Activated T-cell treated with anti-CD3 and anti-CD28 coated beads for 1 hour (primary cell): ENCODE measurements around the gene SYVN1.
A peak's percentile ranks its signal among the peaks of the same experiment; 100 is the strongest.

ENCODE experiments used
- DNase-seq: peaks from one replicate; pipeline ENCODE4 v3.0.0-alpha.2; 2020; ENCODE audit warnings: low read depth

The SYVN1 gene

DNA sequence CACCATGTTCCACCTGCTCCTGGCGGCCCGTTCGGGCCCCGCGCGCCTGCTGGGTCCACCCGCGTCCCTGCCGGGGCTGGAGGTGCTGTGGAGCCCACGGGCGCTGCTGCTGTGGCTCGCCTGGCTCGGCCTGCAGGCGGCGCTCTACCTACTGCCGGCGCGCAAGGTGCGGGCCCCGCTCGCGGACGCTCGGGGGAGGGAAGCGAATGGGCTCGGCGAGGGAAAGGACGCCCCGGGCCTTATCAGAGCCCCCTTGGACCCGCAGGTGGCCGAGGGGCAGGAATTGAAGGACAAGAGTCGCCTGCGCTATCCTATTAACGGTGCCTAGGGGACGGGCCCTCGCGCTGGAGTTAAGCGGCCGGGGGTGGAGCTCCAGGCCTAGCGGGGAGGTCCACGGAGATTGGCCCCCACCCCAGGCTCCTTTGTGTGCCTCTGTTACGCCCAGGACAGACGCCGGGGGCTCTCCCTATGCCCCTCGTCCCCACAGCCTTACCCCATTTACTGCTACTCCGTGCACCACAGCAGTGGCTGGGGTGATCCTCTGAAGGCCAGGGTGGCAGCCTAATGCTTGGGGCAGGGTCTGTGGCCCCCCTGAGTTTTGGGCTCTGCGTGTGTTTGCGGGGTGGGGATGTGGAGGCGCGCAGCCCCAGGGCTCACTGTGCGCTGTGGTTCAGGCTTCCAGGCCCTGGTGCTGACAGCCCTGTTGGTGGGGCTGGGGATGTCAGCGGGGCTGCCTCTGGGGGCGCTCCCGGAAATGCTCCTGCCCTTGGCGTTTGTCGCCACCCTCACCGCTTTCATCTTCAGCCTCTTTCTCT is 21.6 kb downstream of the SYVN1 start:
- peak; percentile 70 for DNase-seq

DNA sequence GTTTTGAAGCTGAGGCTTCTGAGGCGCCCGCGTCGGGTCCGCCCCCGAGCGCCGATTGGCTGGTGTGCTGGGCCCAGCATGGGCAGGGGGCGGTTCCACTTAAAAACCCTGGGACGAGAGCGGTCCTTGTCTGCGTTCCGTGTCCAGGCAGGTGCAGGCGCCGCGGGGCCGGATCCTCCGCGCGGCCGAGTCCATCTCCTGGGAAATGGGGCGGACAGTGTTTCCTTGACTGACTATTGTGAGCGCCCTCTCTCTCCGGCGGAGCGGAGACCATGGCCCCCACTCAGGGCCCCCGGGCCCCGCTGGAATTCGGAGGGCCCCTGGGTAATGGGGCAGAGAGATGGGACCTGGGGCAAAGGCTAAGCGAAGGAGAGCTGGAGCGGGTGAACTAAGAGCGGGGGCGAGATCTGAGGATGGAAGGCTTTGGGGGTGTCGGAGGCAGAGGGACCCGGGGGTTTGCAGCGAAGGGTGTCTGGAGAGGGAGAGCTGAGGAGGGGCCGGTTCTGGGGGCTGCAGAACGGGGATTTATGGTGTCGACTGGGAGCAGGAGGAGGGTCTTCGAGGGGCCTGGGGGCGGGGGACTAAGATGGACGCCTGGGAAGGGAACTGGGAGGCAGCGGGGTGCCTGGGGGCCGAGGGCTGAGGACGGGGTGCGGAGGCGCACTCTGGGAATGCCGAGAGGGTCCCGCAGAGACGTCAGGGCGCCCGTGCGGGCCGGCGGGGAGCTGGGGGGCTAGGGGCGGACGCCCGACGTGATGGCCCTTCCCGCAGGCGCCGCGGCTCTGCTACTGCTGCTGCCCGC is 22.4 kb downstream of the SYVN1 start, which contains the start of gene TM7SF2:
Gene TM7SF2, plus strand, starts transcription at position 129 of the 802 bp plus-strand sequence. Its CDS starts 144 bp downstream, at position 273.
- peak; percentile 94 for DNase-seq

DNA sequence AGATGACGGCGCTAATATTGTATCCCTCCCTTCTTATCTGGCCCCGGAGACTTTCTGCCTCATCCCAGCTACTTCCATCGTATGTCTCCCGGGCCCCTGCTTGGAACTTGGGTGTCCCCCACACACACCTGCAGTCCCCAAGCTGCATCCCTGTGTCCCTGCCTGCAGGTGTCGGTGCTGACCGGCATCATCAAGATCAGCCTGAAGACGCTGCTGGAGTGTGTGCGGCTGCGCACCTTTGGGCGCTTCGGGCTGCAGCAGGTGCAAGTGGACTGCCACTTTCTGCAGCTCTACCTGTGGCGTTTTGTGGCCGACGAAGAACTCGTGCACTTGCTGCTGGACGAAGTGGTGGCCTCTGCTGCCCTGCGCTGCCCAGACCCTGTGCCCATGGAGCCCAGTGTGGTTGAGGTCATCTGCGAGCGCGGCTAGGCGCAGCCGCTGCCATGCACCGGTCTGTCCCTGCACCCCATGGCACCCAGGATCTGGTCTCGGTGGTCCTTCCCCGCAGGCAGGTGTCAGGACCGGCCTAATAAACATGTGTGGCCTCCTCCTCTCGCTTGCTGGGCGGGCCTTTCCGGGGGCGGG is 23.1 kb downstream of the SYVN1 start:
- DNase-seq = no peak

DNA sequence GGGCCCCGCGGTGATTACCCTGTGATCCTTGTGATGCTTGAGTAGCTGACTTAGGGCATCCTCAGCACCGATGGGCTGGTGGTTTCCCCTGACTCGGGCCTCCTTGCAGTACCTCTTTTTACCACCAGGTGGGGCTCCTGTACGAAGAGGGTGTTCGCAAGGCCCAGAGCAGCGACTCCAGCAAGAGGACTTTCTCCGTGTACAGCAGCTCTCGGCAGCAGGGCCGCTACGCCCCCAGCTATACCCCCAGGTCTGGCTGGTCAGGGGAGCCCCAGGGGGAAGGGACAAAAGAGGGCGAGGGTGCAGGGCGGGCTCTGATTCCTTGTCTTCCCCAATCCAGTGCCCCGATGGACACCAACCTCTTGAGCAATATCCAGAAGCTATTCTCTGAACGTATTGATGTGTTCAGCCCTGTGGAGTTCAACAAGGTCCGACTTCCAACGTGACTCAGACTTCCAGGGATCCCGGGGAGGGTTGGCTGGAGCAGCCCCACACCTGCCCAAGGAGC is 23.9 kb downstream of the SYVN1 start:
- DNase-seq = peak; percentile 98

DNA sequence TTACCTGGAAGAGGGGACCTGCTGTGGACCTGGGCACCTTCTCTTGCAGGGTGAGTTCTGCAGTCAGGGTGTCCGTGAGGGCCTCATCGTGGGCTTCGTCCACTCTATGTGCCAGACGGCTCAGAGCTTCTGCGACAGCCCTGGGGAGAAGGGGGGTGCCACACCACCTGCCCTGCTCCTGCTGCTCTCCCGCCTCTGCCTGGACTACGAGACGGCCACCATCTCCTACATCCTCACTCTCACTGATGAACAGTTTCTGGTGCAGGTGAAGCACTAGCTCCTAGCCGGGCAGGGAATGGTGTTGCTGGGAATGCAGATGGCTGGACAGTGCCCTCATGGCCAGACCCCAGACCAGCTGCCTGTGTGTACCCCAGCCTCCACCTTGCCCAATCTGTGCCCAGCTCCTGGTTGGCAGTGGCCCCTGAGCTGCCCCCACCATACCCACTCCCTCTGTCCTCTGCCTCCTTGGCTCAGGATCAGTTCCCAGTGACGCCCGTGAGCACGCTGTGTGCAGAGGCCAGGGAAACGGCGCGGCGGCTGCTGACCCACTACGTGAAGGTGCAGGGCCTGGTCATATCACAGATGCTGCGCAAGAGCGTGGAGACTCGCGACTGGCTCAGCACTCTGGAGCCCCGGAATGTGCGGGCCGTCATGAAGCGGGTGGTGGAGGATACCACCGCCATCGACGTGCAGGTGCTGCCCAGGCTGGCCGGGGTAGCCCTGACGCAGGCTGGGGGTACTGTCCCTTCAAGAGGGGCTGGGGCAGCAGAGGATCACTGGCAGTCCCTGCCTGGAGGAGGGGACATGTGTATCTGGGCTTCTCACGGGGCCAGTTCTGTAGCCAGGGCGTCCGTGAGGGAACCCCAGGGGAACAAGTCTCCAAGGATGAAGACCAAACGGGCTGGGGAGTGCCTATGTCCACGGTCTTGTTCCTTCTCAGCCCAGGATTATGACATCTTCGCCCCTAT is 24.8 kb downstream of the SYVN1 start:
- DNase-seq = no peak

DNA sequence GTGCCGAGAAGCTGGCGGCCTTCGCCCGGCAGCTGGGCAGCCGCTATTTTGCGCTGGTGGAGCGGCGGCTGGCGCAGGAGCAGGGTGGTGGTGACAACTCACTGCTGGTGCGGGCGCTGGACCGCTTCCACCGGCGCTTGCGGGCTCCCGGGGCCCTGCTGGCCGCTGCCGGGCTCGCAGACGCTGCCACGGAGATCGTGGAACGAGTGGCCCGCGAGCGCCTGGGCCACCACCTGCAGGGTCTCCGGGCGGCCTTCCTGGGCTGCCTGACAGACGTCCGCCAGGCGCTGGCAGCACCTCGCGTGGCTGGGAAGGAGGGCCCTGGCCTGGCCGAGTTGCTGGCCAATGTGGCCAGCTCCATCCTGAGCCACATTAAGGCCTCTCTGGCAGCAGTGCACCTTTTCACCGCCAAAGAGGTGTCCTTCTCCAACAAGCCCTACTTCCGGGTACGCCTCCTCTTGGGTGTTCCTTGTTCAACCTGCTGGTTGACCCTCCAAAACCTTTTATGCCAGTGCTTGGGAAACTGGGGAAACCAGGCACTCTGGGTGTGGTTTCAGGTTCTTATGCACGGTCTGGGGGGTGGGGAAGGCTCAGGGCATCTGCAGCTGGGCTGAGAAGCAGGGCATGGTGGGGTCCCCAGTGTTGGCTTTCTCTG is 25.7 kb downstream of the SYVN1 start:
- no peak for DNase-seq

DNA sequence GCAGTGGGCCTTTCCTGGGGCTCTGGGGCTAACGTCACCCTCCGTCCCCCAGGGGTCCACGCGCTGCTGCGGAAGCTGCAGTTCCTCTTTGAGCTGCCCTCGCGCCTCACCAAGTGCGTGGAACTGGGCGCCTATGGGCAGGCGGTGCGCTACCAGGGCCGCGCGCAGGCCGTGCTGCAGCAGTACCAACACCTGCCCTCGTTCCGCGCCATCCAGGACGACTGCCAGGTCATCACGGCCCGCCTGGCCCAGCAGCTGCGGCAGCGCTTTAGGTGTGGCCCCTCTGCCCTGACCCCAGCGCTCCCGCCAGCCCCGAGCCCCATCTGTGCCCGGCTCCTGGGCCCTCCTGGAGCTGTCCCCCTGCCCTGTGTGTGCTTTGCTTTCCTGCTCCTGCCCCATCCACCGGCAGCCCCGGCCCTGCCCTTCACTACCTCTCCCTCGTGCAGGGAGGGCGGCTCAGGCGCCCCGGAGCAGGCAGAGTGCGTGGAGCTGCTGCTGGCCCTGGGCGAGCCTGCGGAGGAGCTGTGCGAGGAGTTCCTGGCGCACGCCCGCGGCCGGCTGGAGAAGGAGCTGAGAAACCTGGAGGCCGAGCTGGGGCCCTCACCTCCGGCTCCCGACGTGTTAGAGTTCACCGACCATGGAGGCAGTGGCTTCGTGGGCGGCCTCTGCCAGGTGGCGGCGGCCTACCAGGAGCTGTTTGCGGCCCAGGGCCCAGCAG is 26.4 kb downstream of the SYVN1 start:
- no peak for DNase-seq

DNA sequence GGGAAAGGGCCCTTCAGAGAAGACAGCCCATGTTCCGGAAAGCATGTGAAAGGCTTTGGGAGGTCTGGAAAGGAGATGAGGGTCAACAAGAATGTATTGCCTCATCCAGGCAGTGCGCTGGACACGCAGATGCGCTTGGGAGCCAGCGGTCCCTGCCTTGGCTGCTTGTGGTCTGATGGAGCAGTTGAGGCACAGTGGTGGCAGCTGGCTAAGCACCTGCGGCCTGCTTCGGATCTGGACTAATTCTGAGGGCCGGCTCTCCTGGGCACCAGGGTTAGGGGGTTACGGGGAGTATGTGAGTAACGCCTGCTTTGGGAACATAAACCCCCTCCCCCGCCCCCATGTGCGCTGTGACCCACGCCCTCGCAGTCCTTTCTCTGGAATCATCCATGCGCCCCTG is 27.2 kb downstream of the SYVN1 start:
- no peak for DNase-seq

DNA sequence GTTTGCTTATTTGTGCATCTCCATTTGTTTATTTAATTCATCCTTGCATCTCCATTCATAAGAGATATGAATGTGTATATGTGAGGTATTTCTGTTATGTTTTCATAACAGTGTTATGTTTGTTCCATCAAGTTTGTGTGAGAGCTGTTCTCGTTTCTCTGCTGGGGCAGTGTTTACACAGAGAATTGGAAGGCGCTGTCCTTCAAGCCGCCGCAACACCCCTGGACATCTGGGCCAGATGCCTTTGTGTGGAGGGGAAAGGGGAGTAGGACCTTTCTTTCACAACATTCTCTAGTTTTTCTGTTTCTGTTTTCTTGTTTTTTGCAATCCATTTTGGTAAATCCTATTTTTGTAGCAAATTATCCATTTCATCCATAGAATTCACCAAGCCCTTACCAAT is 29.7 kb downstream of the SYVN1 start:
- no peak for DNase-seq

DNA sequence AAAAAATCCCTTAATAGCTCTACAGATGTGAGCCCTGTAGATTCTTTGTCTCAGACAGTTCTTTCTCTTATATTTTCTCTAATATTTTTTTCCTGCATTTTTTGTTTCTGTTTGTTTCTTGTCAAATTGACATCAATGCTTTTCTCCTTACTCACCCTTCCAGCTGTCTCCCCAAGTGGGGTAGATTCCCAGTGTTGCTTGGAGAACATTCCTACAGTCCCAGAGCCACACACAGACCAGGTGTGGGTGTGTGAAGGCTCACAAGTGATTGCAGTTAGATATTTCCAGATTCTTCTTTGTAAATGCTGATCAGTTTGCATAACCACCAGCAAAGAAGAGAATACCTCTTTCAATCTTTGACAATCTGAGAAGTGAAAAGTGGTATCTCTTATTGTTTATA is 30.8 kb downstream of the SYVN1 start:
- no peak for DNase-seq

DNA sequence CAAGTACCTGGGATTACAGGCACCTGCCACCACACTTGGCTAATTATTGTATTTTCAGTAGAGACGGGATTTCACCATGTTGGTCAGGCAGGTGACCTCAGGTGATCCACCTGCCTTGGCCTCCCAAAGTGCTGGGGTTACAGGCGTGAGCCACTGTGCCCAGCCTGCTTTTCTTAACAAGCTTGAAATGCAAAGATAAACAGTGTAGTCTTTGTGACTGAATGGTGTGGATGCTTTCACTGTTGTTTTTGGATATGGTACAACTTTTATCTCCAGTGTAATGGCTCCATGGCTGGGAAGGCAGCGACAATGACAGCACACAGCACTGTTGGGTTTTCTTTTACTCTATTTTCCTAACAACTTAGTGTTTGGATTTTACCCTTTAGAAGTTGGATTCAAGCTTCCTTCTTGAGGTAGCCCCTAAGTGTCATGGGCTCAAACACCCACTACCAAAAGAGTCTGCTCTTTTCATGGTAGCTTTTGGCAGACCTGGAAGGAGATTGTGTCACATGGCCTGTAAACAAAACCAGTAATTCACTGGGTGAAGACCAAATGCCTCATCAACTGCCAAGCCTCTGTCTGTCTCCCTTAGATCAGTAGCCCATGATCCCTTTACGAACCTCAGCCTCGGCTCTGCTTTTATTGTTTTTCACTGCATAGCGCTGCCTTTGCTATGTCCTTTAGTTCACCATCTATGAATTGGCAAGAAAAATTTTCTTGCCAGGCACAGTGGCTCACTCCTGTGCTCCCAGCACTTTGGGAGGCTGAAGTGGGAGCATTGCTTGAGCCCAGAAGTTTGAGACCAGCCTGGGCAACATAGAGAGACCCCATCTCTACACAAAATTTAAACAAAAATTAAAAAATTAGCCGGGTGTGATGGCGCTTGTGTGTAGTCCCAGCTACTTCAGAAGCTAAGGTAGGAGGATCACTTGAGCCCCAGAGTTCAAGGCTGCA is 31.9 kb downstream of the SYVN1 start:
- no peak for DNase-seq

DNA sequence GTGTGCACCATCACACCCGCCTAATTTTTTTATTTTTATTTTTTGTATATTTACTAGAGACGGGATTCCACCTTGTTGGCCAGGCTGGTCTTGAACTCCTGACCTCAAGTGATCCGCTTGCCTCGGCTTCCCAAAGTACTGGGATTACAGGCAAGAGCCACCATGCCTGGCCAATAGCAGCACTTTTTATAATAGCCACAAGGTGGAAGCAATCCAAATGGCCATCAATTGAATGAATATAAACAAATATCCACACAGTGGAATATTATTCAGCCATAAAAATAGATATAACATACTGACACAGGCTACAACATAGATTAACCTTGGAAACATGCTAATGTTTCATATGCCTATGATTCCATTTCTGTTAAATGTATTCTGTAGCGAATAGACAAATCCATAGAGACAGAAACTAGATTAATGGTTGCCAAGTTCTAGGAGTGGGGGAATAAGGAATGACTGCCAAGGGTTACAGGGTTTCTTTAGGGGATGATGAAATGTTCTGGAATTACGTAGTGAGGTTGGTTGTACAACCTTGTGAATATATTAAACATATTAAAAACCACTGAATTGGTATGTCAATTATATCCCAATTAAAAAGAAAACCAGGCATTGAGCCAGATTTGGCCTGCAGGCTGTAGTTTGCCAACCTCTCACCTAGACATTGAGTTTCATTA is 33.5 kb downstream of the SYVN1 start:
- DNase-seq = no peak

DNA sequence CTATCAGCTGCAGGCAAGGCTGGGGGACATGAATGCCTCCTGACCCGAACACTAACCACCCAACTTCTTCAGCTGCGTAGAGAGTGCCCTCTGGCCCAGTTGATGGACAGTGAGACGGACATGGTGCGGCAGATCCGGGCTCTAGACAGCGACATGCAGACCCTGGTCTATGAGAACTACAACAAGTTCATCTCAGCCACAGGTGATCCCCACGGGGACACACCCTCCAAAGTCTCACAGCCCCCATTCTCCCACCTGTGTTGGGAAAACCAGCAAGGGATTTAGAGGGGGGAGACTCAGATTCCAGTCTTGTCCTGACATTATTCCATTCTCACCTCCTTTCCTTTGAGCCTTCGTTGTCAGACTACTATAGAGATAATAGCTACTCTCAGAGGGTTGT is 37.4 kb downstream of the SYVN1 start:
- DNase-seq = no peak

DNA sequence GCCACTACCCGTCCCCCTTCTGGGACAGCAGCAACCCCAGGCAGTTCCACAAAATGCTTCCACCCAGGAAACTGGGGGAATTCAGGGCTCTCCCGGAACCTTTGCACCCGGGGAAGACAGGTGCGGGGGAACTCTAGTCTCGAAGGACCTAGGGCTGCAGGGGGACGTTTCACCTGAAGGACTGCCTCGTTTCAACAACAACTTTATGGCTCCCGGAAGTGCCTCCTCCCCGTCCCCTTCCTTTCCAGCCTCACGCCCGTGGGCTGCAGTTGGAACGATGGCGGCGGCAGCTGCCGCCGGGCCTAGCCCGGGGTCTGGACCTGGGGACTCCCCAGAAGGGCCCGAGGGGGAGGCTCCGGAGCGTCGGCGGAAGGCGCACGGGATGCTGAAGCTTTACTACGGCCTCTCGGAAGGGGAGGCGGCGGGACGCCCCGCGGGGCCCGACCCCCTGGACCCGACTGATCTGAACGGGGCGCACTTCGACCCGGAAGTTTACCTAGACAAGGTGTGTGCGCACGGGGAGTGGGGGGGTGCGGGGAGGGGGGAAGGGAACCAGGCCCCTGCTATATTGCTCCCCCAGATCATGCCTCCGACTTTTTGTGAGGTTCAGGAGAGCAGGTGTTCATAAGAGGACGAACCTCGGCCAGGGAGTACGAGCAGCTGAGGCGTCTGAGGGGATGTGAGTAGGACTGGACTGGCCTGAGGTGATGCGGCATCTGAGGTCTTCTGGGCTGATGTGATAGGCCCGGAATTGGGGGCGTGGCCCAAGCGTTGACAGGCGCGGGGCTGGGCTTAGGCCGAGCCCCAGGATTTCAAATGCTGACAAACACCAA is 38.1 kb downstream of the SYVN1 start, which contains the start of gene VPS51:
Gene VPS51, plus strand, starts transcription at position 241 of the 833 bp plus-strand sequence. Its CDS starts 37 bp downstream, at position 278.
- peak; percentile 68 for DNase-seq

DNA sequence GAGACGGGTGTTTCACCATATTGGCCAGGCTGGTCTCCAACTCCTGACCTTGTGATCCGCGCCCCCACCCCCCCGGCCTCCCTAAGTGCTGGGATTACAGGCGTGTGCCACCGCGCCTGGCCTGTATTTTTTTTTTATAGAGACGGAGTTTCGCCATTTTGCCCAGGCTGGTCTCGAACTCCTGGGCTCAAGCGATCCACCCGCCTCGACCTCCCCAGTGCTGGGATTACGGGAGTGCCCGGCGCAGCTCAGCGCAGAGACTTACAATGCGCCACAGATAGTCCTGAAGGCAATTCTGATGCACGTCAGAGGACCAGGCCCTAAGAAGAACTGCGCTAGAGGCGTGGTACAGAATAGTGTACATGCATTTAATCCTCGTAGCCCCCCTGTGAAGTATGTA is 38.9 kb downstream of the SYVN1 start:
- no peak for DNase-seq

DNA sequence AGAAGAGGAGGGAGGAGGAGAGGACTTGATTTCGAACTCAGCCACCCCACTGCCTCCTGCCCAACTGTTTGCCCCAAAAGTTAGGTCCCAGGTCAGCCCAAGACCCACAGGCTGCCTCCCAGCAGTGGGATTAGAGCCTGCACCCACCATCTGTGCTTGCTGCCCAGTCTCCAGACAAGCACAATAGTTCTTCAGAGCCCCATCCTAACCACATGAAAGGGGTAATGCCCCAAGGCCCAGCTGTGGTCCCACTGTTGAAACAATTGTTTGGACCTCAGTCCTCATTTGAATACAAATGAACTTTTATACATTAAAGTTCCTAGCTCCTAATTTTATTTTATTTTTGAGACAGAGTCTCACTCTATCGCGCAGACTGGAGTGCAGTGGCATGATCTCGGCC is 43.7 kb downstream of the SYVN1 start:
- DNase-seq = no peak

DNA sequence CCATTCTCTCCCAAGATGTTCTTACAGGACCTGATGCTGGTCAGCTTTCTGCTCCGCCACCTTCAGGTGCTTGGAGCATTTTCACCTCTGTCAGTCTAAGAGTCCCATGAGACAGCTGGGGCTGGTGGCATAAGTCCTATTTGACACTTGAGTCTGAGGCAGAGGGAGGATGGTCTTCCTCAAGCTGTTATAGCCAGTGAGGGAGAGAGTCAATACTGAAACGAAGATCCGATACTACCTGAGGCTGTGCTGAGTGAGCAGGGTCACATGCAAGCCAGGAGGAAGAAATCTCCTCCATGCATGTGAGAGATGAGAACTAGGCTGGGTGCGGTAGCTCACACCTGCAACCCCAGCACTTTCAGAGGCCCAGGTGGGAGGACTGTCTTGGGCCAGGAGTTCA is 44.7 kb downstream of the SYVN1 start:
- no peak for DNase-seq
